Fibroblast of mammary gland (primary cell): ENCODE results near the gene PALM2AKAP2.
A peak's percentile ranks its signal among the peaks of the same experiment; 100 is the strongest.

ENCODE experiments used
- DNase-seq: peaks from one replicate; pipeline ENCODE4 v3.0.0-alpha.2; 2010; ENCODE audit warnings: low read depth
- H3K4me3 ChIP-seq: 2 replicates; pipeline ENCODE4 v1.5.1; 2011; ENCODE audit warnings: low read depth, mild to moderate bottlenecking, low read length, moderate library complexity; ENCODE audit not compliant: control insufficient read depth
- CTCF ChIP-seq: conservative IDR thresholded peaks from 2 replicates; pipeline ENCODE4 v1.5.1; 2011; ENCODE audit warnings: low read depth, low read length, inconsistent platforms; ENCODE audit not compliant: control insufficient read depth, insufficient read depth

PALM2AKAP2 gene

GRCh38 chr9:109812331-109812730, 32.3 kb downstream of the PALM2AKAP2 start:
- TF ChIP-seq CTCF, result no peak
- H3K4me3 ChIP-seq, result no peak overlapping the region
- DNase-seq, result no peak

- DNase-seq, result no peak
- H3K4me3 ChIP-seq, result no peak overlapping the region
- no peak for TF ChIP-seq CTCF
These were observed 32.9 kb downstream of the PALM2AKAP2 start for GRCh38 chr9:109812818-109813281.

- TF ChIP-seq CTCF, result no peak
- DNase-seq, result no peak
These were observed 33.3 kb downstream of the PALM2AKAP2 start for GRCh38 chr9:109813303-109813702.

GRCh38 chr9:109813829-109814228, 33.8 kb downstream of the PALM2AKAP2 start:
- no peak for DNase-seq
- no peak for TF ChIP-seq CTCF
- H3K4me3 ChIP-seq, result no peak overlapping the region

More at GRCh38 chr9:109813303-109813702, 33.3 kb downstream of the PALM2AKAP2 start:
- no peak overlapping the region for H3K4me3 ChIP-seq

GRCh38 chr9:109815366-109815947, 35.5 kb downstream of the PALM2AKAP2 start:
- no peak overlapping the region for H3K4me3 ChIP-seq
- no peak for TF ChIP-seq CTCF
- peak; percentile 62 for DNase-seq

- DNase-seq, result peak; percentile 100
- H3K4me3 ChIP-seq, result no peak overlapping the region
- TF ChIP-seq CTCF, result no peak
These were observed 36.5 kb downstream of the PALM2AKAP2 start for GRCh38 chr9:109816490-109816889.

GRCh38 chr9:109817146-109817845, 37.3 kb downstream of the PALM2AKAP2 start:
- no peak overlapping the region for H3K4me3 ChIP-seq
- no peak for TF ChIP-seq CTCF
- DNase-seq, result peak; percentile 87
